Central memory CD8-positive, alpha-beta T cell (primary cell): Measurements from ENCODE around the gene GPRC5B.

Experiments used
- ATAC-seq: fragments of 150-1000 bp; cut with Tn5 transposase; replicated peaks from 2 replicates; pipeline ENCODE4 v1.10.0; 2022; ENCODE audit warnings: mild to moderate bottlenecking, moderate FRiP score, moderate number of reproducible peaks; ENCODE audit not compliant: poor library complexity, severe bottlenecking; ENCODE audit errors: extremely low read depth
- DNase-seq, 2 donors: peaks; one replicate each; pipeline ENCODE4 v3.0.0; 2021; ENCODE audit warnings: low spot score in 2 of 2
- H3K27ac Mint-ChIP-seq: one replicate; pipeline ENCODE4 v1.8.0; 2022; ENCODE audit warnings: low read depth, mild to moderate bottlenecking, moderate library complexity, mixed read lengths
- H3K27me3 Mint-ChIP-seq: one replicate; pipeline ENCODE4 v1.8.0; 2022; ENCODE audit warnings: mixed read lengths
- H3K36me3 Mint-ChIP-seq: one replicate; pipeline ENCODE4 v1.8.0; 2022; ENCODE audit warnings: mild to moderate bottlenecking, moderate library complexity, mixed read lengths; ENCODE audit not compliant: insufficient read depth
- H3K4me1 Mint-ChIP-seq: one replicate; pipeline ENCODE4 v1.8.0; 2022; ENCODE audit warnings: mixed read lengths
- H3K4me3 Mint-ChIP-seq: one replicate; pipeline ENCODE4 v1.8.0; 2022; ENCODE audit warnings: mild to moderate bottlenecking, moderate library complexity, mixed read lengths
- H3K9me3 Mint-ChIP-seq: one replicate; pipeline ENCODE4 v1.8.0; 2022; ENCODE audit warnings: mixed read lengths

The GPRC5B gene

GRCh38 chr16:19890901-19891300 lies 6.3 kb upstream of the GPRC5B start:
- Mint-ChIP-seq H3K4me3 (no peak overlapping the region), H3K4me1 (peaks cover 7% of the 10 kb centered on the region), H3K9me3 (no peaks in the 10 kb centered on the region), H3K27me3 (peaks cover 7% of the 10 kb centered on the region), H3K36me3 (peaks cover 2% of the 10 kb centered on the region), H3K27ac (no peak overlapping the region)
- no peak for ATAC-seq
- DNase-seq: no peak

DNA sequence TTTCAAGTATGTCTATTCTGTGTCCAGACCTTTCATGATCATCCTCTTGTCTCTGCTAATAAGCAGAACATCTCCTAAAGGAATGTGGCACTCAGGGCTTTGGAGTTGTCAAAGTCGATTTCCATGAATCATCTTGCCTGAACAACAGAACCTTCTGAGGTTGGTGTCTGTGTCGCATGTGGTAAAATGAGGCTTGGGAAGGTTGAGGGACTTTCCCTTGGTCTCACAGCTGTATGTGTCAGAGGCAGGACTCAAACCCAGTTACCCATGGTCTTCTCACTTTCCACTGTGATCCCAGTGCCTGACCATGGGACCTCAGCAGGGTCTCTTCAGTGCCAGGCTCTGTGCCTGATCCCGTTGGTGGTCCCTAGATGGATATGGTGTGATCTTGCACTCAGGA lies 4.2 kb upstream of the GPRC5B start:
- DNase-seq: no peak

DNA sequence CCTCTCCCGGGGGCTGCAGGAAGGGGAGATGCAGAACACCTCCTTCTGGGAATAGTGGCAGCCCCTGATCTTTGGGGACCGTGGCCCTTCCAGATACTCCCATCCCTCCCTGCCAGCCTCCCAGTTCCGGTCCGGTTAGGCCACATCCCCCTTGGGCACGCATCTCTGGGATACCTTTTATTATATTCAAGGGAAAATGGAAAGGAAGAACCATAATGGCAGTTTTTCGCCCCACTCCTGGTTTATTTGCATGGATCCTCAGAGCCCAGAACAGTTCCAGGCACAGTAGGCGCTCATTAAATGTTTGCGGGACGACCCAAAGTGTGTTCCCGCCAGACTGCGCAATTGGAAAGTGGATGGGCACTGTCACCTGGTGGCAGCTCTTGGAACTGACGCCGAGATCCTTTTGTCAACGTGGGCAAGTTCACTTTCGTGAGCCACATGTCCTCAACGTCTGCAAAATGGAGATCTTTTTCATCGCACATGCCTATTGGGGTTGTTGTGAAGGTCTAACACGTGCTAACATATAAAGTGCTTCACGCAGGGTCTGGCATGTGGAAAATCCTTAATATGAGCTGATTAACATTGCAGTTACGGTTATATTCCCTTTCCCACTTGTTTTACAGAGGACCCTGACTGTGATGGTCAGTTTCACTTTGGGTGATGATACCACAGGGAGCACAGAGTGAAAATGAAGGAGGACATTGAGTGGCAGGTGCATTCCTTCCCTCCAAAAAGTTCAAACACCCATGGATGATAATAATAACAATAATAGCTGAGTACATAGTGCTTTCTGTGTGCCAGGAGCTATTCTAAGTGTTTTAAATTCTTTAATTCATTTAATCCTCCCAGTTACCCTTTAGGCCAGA lies 1.7 kb upstream of the GPRC5B start:
- peak; percentile 29 for ATAC-seq
- Mint-ChIP-seq H3K9me3 (no peaks in the 10 kb centered on the region), H3K27ac (no peak overlapping the region), H3K36me3 (peaks cover 3% of the 10 kb centered on the region), H3K27me3 (peaks cover 53% of the 10 kb centered on the region), H3K4me3 (peak overlapping the region; percentile 78), H3K4me1 (peaks cover 18% of the 10 kb centered on the region)
- DNase-seq: peak; percentile 69 to 73

More for the DNA sequence above, 4.2 kb upstream of the GPRC5B start:
- Mint-ChIP-seq H3K36me3 (peaks cover 2% of the 10 kb centered on the region), H3K27ac (no peak overlapping the region), H3K4me3 (no peak overlapping the region), H3K9me3 (no peaks in the 10 kb centered on the region), H3K4me1 (peaks cover 18% of the 10 kb centered on the region), H3K27me3 (peaks cover 27% of the 10 kb centered on the region)
- ATAC-seq: no peak

DNA sequence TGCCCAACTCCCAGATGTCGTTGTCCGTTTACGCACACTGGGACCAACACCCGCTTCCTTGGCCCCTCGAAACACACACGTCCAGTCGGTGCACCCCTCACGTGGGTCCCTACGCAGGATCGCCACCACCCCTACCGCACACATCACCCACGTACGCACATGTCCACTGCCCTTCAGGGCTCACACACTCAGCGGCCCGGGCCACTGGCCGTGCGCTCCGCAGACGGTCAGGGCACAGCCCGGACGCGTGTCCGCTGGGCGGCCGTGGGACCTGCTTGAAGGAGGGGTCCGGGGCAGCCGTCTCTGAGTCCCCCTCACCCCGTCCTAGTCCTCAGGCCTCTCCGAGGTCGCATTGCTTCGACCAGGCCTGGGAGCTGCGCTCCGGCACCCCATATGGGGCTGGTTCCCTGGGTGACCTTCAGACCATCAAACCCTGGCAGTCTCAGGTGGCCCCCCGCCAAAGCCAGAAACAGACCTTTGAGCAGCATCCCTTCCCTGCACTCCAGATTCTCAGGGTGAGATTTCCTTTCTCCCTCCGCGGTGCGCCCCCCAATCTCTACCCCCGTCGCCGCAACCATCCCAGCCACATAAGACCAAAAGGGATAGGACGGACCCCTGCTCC lies 914 bp upstream of the GPRC5B start:
- H3K27me3 Mint-ChIP-seq: peaks cover 60% of the 10 kb centered on the region

GRCh38 chr16:19883966-19884485 lies 622 bp downstream of the GPRC5B start:
- no peak for DNase-seq
- Mint-ChIP-seq H3K4me3 (peak overlapping the region; percentile 78), H3K9me3 (no peaks in the 10 kb centered on the region), H3K4me1 (peaks cover 18% of the 10 kb centered on the region), H3K27ac (no peak overlapping the region), H3K27me3 (peaks cover 61% of the 10 kb centered on the region), H3K36me3 (peaks cover 3% of the 10 kb centered on the region)
- ATAC-seq: no peak

More for the DNA sequence above, 914 bp upstream of the GPRC5B start:
- Mint-ChIP-seq H3K36me3 (peaks cover 3% of the 10 kb centered on the region), H3K4me3 (peak overlapping the region; percentile 78), H3K4me1 (peaks cover 18% of the 10 kb centered on the region), H3K9me3 (no peaks in the 10 kb centered on the region), H3K27ac (no peak overlapping the region)
- no peak for ATAC-seq
- DNase-seq: no peak

GRCh38 chr16:19883296-19883965 lies 1.2 kb downstream of the GPRC5B start:
- Mint-ChIP-seq H3K9me3 (no peaks in the 10 kb centered on the region), H3K27ac (no peak overlapping the region), H3K4me3 (peak overlapping the region; percentile 78), H3K4me1 (peaks cover 18% of the 10 kb centered on the region), H3K27me3 (peaks cover 61% of the 10 kb centered on the region), H3K36me3 (peaks cover 3% of the 10 kb centered on the region)
- ATAC-seq (no peak), DNase-seq (no peak)

GRCh38 chr16:19882646-19883045 lies 2.0 kb downstream of the GPRC5B start:
- Mint-ChIP-seq H3K27ac (no peak overlapping the region), H3K36me3 (peaks cover 3% of the 10 kb centered on the region), H3K27me3 (peaks cover 61% of the 10 kb centered on the region), H3K9me3 (no peaks in the 10 kb centered on the region), H3K4me3 (no peak overlapping the region), H3K4me1 (peaks cover 18% of the 10 kb centered on the region)
- DNase-seq: no peak
- no peak for ATAC-seq

- Mint-ChIP-seq H3K36me3 (peaks cover 3% of the 10 kb centered on the region), H3K9me3 (no peaks in the 10 kb centered on the region), H3K4me3 (no peak overlapping the region), H3K4me1 (peaks cover 18% of the 10 kb centered on the region), H3K27me3 (peaks cover 61% of the 10 kb centered on the region), H3K27ac (no peak overlapping the region)
- ATAC-seq (no peak), DNase-seq (no peak)
Observed at GRCh38 chr16:19882186-19882585, 2.5 kb downstream of the GPRC5B start.

DNA sequence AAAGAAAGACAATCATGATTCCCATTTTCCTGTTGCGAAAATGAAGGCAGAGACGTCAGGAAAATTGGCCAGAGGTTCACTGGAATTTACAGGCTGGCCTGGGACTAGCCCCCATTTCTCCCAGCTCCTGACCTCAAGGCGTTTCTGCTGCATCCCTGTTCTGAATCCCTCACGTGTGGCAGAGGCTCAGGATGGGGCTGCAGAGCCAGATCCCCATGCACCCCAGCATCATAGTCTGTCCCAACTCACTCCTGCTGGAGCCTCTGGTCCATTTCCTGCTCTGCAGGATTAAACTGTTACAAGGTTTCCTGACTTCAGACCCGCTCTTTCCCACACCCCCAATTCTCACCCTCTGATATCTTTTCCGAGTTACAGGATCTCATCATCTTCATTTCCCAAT lies 2.9 kb downstream of the GPRC5B start:
- H3K27ac Mint-ChIP-seq: no peak overlapping the region
- H3K36me3 Mint-ChIP-seq: peaks cover 3% of the 10 kb centered on the region
- H3K4me1 Mint-ChIP-seq: peaks cover 18% of the 10 kb centered on the region
- DNase-seq: no peak
- H3K9me3 Mint-ChIP-seq: no peaks in the 10 kb centered on the region
- no peak overlapping the region for H3K4me3 Mint-ChIP-seq
- peaks cover 62% of the 10 kb centered on the region for H3K27me3 Mint-ChIP-seq
- no peak for ATAC-seq

DNA sequence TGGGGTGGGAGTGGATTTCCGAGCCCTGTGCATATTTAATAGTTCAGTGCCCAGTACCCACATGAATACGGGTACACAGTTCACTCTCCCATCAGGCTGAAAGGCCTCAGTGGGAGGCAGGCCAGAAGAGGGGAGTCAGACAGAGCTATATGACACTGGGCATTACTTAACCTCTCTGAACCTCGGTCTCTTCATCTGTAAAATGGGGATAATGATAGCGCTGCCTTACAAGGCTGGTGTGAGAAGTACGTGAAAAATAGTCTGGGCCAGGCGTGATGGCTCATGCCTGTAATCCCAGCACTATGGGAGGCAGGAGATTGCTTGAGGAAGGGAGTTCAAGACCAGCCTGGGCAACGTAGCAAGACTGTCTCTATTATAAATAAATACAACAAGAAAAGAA lies 3.6 kb downstream of the GPRC5B start:
- ATAC-seq (no peak), DNase-seq (no peak)
- H3K27me3 Mint-ChIP-seq: peaks cover 64% of the 10 kb centered on the region
- no peak overlapping the region for H3K27ac Mint-ChIP-seq
- H3K4me1 Mint-ChIP-seq: peaks cover 13% of the 10 kb centered on the region
- peaks cover 1% of the 10 kb centered on the region for H3K36me3 Mint-ChIP-seq
- H3K9me3 Mint-ChIP-seq: no peaks in the 10 kb centered on the region
- no peak overlapping the region for H3K4me3 Mint-ChIP-seq

DNA sequence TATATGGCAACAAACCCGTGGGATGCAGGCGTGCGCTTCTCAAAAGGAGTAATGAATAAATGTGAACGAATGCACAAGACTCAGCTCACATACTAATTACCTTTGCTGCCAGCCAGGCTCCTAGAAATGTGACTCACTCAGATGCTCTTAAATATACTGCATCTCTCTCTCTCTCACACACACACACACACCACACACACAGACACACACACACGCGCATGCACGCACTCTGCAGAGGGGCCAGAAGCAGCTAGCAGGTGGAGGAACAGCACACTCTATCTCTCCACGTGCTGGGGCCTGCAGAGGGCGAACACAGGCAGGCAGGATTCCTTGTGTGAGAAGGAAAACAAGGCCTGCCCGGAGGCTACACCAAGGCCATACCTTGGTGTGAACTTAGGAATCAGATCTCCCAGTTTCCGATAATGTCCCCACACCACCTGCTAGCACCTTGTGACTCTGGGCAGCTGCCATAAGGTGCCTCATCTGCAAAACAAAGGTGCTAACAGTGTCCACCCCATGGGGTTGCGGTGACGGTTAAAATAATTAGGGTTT lies 5.3 kb downstream of the GPRC5B start:
- no peak for ATAC-seq
- no peak overlapping the region for H3K4me3 Mint-ChIP-seq
- peaks cover 1% of the 10 kb centered on the region for H3K36me3 Mint-ChIP-seq
- no peak overlapping the region for H3K27ac Mint-ChIP-seq
- no peaks in the 10 kb centered on the region for H3K9me3 Mint-ChIP-seq
- H3K4me1 Mint-ChIP-seq: no peaks in the 10 kb centered on the region
- peaks cover 57% of the 10 kb centered on the region for H3K27me3 Mint-ChIP-seq
- no peak for DNase-seq

GRCh38 chr16:19878757-19879156 lies 5.9 kb downstream of the GPRC5B start:
- H3K9me3 Mint-ChIP-seq: no peaks in the 10 kb centered on the region
- no peaks in the 10 kb centered on the region for H3K4me1 Mint-ChIP-seq
- peaks cover 57% of the 10 kb centered on the region for H3K27me3 Mint-ChIP-seq
- H3K27ac Mint-ChIP-seq: no peak overlapping the region
- H3K36me3 Mint-ChIP-seq: peaks cover 1% of the 10 kb centered on the region
- DNase-seq (no peak), ATAC-seq (no peak)
- no peak overlapping the region for H3K4me3 Mint-ChIP-seq
